ENCODE data around the gene PAQR3.
A peak's percentile ranks its signal among the peaks of the same experiment; 100 is the strongest.

Gene PAQR3

GRCh38 chr4:78938868-78939666 is at the start of gene PAQR3:
Gene PAQR3, minus strand, starts transcription at chr4:78939438. Its CDS starts 214 bp downstream, at chr4:78939224.
- DNase-seq = peak; percentile 88

GRCh38 chr4:78987683-78988082 is 48.4 kb upstream of the PAQR3 start:
- no peak for DNase-seq

- no peak for DNase-seq
Observed at GRCh38 chr4:78984593-78984992, 45.4 kb upstream of the PAQR3 start.

GRCh38 chr4:78975865-78976264 is 36.6 kb upstream of the PAQR3 start:
- DNase-seq = no peak

GRCh38 chr4:78971776-78972175 is 32.5 kb upstream of the PAQR3 start:
- DNase-seq = no peak

GRCh38 chr4:78971326-78971725 is 32.1 kb upstream of the PAQR3 start:
- no peak for DNase-seq

GRCh38 chr4:78962597-78963115 is 23.4 kb upstream of the PAQR3 start:
- no peak for DNase-seq

GRCh38 chr4:78960926-78961325 is 21.7 kb upstream of the PAQR3 start:
- DNase-seq = no peak

- no peak for DNase-seq
Observed at GRCh38 chr4:78956975-78957374, 17.7 kb upstream of the PAQR3 start.

GRCh38 chr4:78953769-78954666 is 14.8 kb upstream of the PAQR3 start:
- no peak for DNase-seq

GRCh38 chr4:78953231-78953630 is 14.0 kb upstream of the PAQR3 start:
- no peak for DNase-seq

- DNase-seq = no peak
Observed at GRCh38 chr4:78951862-78952472, 12.7 kb upstream of the PAQR3 start.

GRCh38 chr4:78949735-78950134 is 10.5 kb upstream of the PAQR3 start:
- DNase-seq = no peak

GRCh38 chr4:78945651-78946179 is 6.5 kb upstream of the PAQR3 start:
- no peak for DNase-seq

GRCh38 chr4:78944381-78944780 is 5.1 kb upstream of the PAQR3 start:
- DNase-seq = no peak

- no peak for DNase-seq
Observed at GRCh38 chr4:78940752-78941151, 1.5 kb upstream of the PAQR3 start.

- DNase-seq = no peak
Observed at GRCh38 chr4:78939667-78940008, 400 bp upstream of the PAQR3 start.

- no peak for DNase-seq
Observed at GRCh38 chr4:78938474-78938867, 767 bp downstream of the PAQR3 start.

- DNase-seq = no peak
Observed at GRCh38 chr4:78937837-78938236, 1.4 kb downstream of the PAQR3 start.

GRCh38 chr4:78936989-78937388 is 2.2 kb downstream of the PAQR3 start:
- no peak for DNase-seq

GRCh38 chr4:78930016-78930629 is 9.1 kb downstream of the PAQR3 start:
- DNase-seq = no peak

- DNase-seq = no peak
Observed at GRCh38 chr4:78928835-78929234, 10.4 kb downstream of the PAQR3 start.

GRCh38 chr4:78926826-78927225 is 12.4 kb downstream of the PAQR3 start:
- DNase-seq = no peak
